HG02571 (cell line): ENCODE measurements around the gene ANKK1.

Source experiments
- ATAC-seq: cut with Tn5 transposase; IDR thresholded peaks from one replicate; pipeline ENCODE4 v1.9.1; 2021; ENCODE audit warnings: mild to moderate bottlenecking, moderate library complexity; ENCODE audit not compliant: unreplicated experiment

The ANKK1 gene

DNA sequence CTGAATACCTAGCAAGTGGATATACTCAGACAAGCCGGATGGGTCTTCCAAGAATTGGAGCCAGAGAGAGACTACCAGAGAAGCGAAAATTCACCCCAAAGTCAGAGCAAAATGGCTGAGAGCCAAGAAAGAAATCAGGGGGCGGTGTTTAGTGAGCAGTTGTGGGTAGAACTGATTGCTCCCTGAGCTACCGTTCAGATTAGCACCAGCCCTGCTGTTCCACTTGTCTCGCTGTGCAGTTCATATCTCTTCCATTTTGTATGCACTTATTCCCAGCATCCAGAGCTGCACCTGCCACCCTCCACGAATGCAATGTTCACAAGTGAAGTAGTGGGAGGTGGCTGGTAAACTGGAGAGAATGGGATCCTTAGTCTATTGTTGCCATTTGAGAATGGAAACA is 62.2 kb downstream of the ANKK1 start:
- ATAC-seq = no peak
